CD4-positive, CD25-positive, alpha-beta regulatory T cell (primary cell): ENCODE data around the gene RGS12. TPM values are rescaled to one million over a fixed set of nuclear protein-coding genes. Genes with fewer than 3 reads are reported as not detected.

ENCODE experiments used
- ATAC-seq, 2 donors: fragments of 150-1000 bp; cut with Tn5 transposase; one replicate each; pipeline ENCODE4 v1.10.0; 2021; ENCODE audit warnings: low read depth in 2 of 2, moderate number of reproducible peaks in 2 of 2, moderate library complexity in 1 of 2
- DNase-seq, 3 donors: peaks; one replicate each; pipeline versions ENCODE4 v3.0.0 to v3.0.0-alpha.2; 2012 to 2022; ENCODE audit warnings: mixed read lengths in 1 of 3
- H3K27ac ChIP-seq: one replicate; pipeline ENCODE4 v1.7.0; 2013; ENCODE audit warnings: mild to moderate bottlenecking, low read length; ENCODE audit not compliant: insufficient read depth, poor library complexity, severe bottlenecking
- H3K27me3 ChIP-seq: one replicate; pipeline ENCODE4 v1.7.0; 2013; ENCODE audit warnings: low read length; ENCODE audit not compliant: control insufficient read depth, insufficient read depth
- H3K36me3 ChIP-seq: one replicate; pipeline ENCODE4 v1.7.0; 2013; ENCODE audit warnings: mild to moderate bottlenecking, low read length, moderate library complexity; ENCODE audit not compliant: control insufficient read depth, insufficient read depth
- H3K4me1 ChIP-seq: 2 replicates; pipeline ENCODE4 v1.7.0; 2013; ENCODE audit warnings: mild to moderate bottlenecking, low read length; ENCODE audit not compliant: insufficient read depth, control insufficient read depth, poor library complexity, severe bottlenecking
- H3K4me3 ChIP-seq: one replicate; pipeline ENCODE4 v1.7.0; 2013; ENCODE audit warnings: low read depth, mild to moderate bottlenecking, low read length, moderate library complexity
- H3K9me3 ChIP-seq, 2 experiments: 1 replicate in 1 of 2; 2 replicates in 1 of 2; pipeline ENCODE4 v1.7.0; 2013; ENCODE audit warnings: low read length in 2 of 2, mild to moderate bottlenecking in 1 of 2, moderate library complexity in 1 of 2; ENCODE audit not compliant: control insufficient read depth in 2 of 2
- H3K27ac Mint-ChIP-seq, 3 donors: one replicate each; pipeline ENCODE4 v1.8.0; 2020 to 2022; ENCODE audit warnings: mild to moderate bottlenecking in 3 of 3, mixed read lengths in 3 of 3, moderate library complexity in 2 of 3
- H3K27me3 Mint-ChIP-seq: one replicate; pipeline ENCODE4 v1.8.0; 2022; ENCODE audit warnings: mild to moderate bottlenecking, mixed read lengths
- H3K36me3 Mint-ChIP-seq: one replicate; pipeline ENCODE4 v1.8.0; 2020; ENCODE audit warnings: mixed read lengths
- H3K4me1 Mint-ChIP-seq, 4 donors: one replicate each; pipeline ENCODE4 v1.8.0; 2020 to 2022; ENCODE audit warnings: mixed read lengths in 4 of 4, mild to moderate bottlenecking in 1 of 4
- H3K4me3 Mint-ChIP-seq, 4 donors: one replicate each; pipeline ENCODE4 v1.8.0; 2020 to 2022; ENCODE audit warnings: mild to moderate bottlenecking in 4 of 4, mixed read lengths in 4 of 4, moderate library complexity in 3 of 4
- H3K9me3 Mint-ChIP-seq, 7 donors: one replicate each; pipeline ENCODE4 v1.8.0; 2020 to 2022; ENCODE audit warnings: mixed read lengths in 7 of 7, mild to moderate bottlenecking in 3 of 7, moderate library complexity in 2 of 7
- polyA plus RNA-seq, 4 donors: library from polyadenylated mRNA; unstranded; fragments of 300-500 nt; fragmentation: Illumina TruSeq; gene quantifications; one replicate each; pipeline ENCODE4 v1.2.3, GENCODE V29; 2021
- total RNA-seq: library from RNA; stranded (reverse); gene quantifications from one replicate; pipeline ENCODE4 v1.2.3, GENCODE V29; 2022

Gene RGS12
- total and polyA plus RNA-seq, 5 donors from 2014 or later = 3.7 to 27.6 (median 6.6) TPM

DNA sequence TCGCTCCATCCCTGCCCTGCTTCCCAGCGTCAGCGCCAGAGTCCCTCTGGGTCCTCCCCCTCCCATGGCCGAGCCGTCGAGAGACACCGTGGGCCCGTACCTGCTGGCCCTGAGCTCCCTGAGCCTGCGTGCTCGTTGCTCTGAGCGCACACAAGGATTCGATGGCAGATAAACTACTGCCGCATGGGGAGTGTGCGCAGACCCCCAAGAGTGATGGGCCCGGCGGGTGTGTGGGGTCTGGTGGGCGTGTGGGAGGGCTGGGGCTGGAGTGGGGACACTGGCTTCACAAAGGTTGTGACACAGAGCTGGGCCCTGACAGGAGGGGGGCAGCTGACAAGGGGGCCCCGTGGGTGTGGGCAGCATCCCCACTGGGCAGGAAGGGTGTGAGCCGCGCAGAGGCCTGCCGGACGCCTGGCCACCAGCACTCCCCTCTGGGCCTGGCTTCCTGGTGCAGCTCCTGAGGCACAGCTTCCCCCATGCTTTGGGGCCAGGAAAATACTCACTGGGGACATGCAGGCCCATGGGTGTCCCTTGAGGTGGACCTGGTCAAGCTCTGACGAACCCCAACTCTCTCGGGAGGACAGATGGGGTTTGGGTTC, 4.8 kb upstream of the RGS12 start:
- no peak for DNase-seq
- ATAC-seq = no peak
- H3K27me3 Mint-ChIP-seq = peaks cover 31% of the 10 kb centered on the region

GRCh38 chr4:3288571-3289094, 4.2 kb upstream of the RGS12 start:
- Histone ChIP-seq H3K9me3 (no peaks in the 10 kb centered on the region), H3K36me3 (no peaks in the 10 kb centered on the region), H3K4me3 (no peak overlapping the region), H3K27ac (no peak overlapping the region), H3K4me1 (peaks cover 13% of the 10 kb centered on the region), H3K27me3 (peaks cover 2% of the 10 kb centered on the region)
- H3K9me3 Mint-ChIP-seq = no peaks in the 10 kb centered on the region
- H3K4me1 Mint-ChIP-seq = peaks cover 0 to 13% (median 8%) of the 10 kb centered on the region in 4 donors
- peak overlapping the region in 1 of 4 donors; percentile 18 for H3K4me3 Mint-ChIP-seq
- H3K36me3 Mint-ChIP-seq = no peaks in the 10 kb centered on the region
- DNase-seq (no peak), ATAC-seq (no peak)
- H3K27me3 Mint-ChIP-seq = peaks cover 26% of the 10 kb centered on the region
- no peak overlapping the region for H3K27ac Mint-ChIP-seq

More for the DNA sequence above, 4.8 kb upstream of the RGS12 start:
- H3K27me3 ChIP-seq = peaks cover 2% of the 10 kb centered on the region
- H3K27ac Mint-ChIP-seq = no peak overlapping the region
- H3K27ac ChIP-seq = no peak overlapping the region
- no peaks in the 10 kb centered on the region for H3K9me3 ChIP-seq
- no peak overlapping the region for H3K4me3 ChIP-seq
- peak overlapping the region in 1 of 4 donors; percentile 32 for H3K4me3 Mint-ChIP-seq
- H3K36me3 ChIP-seq = no peaks in the 10 kb centered on the region
- no peaks in the 10 kb centered on the region for H3K9me3 Mint-ChIP-seq
- peaks cover 10% of the 10 kb centered on the region for H3K4me1 ChIP-seq
- peaks cover 0 to 10% (median 5%) of the 10 kb centered on the region in 4 donors for H3K4me1 Mint-ChIP-seq
- H3K36me3 Mint-ChIP-seq = no peaks in the 10 kb centered on the region

- peaks cover 27% of the 10 kb centered on the region for H3K4me1 ChIP-seq
- peaks cover 2% of the 10 kb centered on the region for H3K27me3 ChIP-seq
- peaks cover 0 to 1% (median 0%) of the 10 kb centered on the region in 7 donors for H3K9me3 Mint-ChIP-seq
- no peak overlapping the region for H3K27ac Mint-ChIP-seq
- ATAC-seq = no peak
- H3K36me3 ChIP-seq = no peaks in the 10 kb centered on the region
- peak overlapping the region in 3 of 4 donors; percentile 10 to 76 (median 52) for H3K4me3 Mint-ChIP-seq
- H3K27ac ChIP-seq = no peak overlapping the region
- no peaks in the 10 kb centered on the region for H3K9me3 ChIP-seq
- DNase-seq = no peak
- H3K4me3 ChIP-seq = no peak overlapping the region
- H3K27me3 Mint-ChIP-seq = peaks cover 24% of the 10 kb centered on the region
- H3K4me1 Mint-ChIP-seq = peaks cover 0 to 28% (median 20%) of the 10 kb centered on the region in 4 donors
- no peaks in the 10 kb centered on the region for H3K36me3 Mint-ChIP-seq
These were observed 2.3 kb upstream of the RGS12 start for GRCh38 chr4:3290476-3290875.

DNA sequence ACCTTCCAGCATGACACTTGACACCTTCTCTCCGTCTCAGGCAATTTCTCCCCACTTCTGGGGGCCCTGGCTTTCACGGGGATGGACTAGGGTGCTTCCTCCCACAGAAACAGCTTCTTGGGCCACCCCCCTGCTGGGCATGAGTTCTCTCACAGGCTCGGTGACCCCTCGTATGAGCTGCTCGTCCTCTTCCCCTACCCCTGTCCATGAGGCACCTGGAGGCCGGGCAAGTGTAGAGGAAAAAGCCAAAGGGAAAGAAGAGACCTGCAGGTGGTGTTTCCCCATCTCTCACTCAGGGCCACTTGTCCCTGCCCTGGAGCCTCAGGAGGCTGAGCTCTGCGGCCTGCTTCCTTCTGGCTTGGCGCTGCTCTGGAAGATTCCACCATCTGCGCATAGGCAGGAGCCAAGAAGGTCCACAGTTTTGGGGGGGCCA, 1.9 kb upstream of the RGS12 start:
- ATAC-seq = no peak
- Mint-ChIP-seq H3K4me3 (peak overlapping the region in 2 of 4 donors; percentile 52 to 76), H3K4me1 (peaks cover 0 to 31% (median 20%) of the 10 kb centered on the region in 4 donors), H3K9me3 (peaks cover 0 to 1% (median 0%) of the 10 kb centered on the region in 7 donors), H3K27ac (no peak overlapping the region), H3K36me3 (no peaks in the 10 kb centered on the region), H3K27me3 (peaks cover 23% of the 10 kb centered on the region)
- peaks cover 27% of the 10 kb centered on the region for H3K4me1 ChIP-seq
- no peaks in the 10 kb centered on the region for H3K36me3 ChIP-seq
- no peak overlapping the region for H3K4me3 ChIP-seq
- peaks cover 2% of the 10 kb centered on the region for H3K27me3 ChIP-seq
- DNase-seq = no peak
- H3K27ac ChIP-seq = no peak overlapping the region
- H3K9me3 ChIP-seq = no peaks in the 10 kb centered on the region

GRCh38 chr4:3291411-3291968, 1.3 kb upstream of the RGS12 start:
- ATAC-seq (no peak), DNase-seq (no peak)
- Mint-ChIP-seq H3K36me3 (no peaks in the 10 kb centered on the region), H3K9me3 (peaks cover 0 to 1% (median 0%) of the 10 kb centered on the region in 7 donors), H3K27me3 (peaks cover 19% of the 10 kb centered on the region), H3K4me1 (peaks cover 0 to 33% (median 20%) of the 10 kb centered on the region in 4 donors), H3K4me3 (peak overlapping the region; percentile 82 to 96 (median 91)), H3K27ac (peak overlapping the region; percentile 32 to 93 (median 61))
- peaks cover 27% of the 10 kb centered on the region for H3K4me1 ChIP-seq
- H3K27me3 ChIP-seq = peaks cover 2% of the 10 kb centered on the region
- H3K4me3 ChIP-seq = no peak overlapping the region
- no peak overlapping the region for H3K27ac ChIP-seq
- no peaks in the 10 kb centered on the region for H3K9me3 ChIP-seq
- no peaks in the 10 kb centered on the region for H3K36me3 ChIP-seq

DNA sequence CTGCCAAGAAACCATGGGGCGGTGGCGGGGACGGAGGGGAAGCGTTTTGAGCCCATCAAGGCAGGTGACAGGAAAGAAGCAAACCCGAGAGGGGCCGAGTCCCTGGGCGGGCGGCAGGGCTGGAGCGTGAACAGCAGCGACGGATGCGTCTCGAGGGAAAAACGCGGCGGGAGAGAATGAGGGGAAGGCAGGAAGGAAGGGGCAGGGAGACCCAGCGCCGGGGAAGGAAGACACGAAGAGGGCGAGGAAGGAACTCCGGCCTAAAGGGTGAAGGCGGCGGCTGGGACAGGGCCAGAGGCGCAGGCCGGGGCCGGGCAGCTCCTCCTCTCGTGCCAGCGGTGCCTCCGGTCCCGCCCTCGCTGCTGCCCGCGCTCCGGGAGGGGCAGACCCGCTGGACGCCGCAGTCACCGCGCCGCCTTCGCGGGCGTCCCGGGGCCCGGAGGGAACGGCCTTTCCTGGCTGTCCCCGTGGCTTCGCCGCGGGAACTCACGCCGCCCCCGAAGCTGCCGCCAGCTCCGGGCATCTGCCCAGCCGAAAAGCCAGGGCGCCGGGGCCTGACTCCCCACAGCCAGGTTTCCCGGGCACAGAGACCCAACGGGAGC, 751 bp upstream of the RGS12 start:
- Histone ChIP-seq H3K27me3 (peaks cover 2% of the 10 kb centered on the region), H3K36me3 (no peaks in the 10 kb centered on the region), H3K4me3 (peak overlapping the region; percentile 13), H3K4me1 (peaks cover 27% of the 10 kb centered on the region), H3K27ac (peak overlapping the region; percentile 51), H3K9me3 (no peaks in the 10 kb centered on the region)
- DNase-seq (peak in 2 of 3 donors; percentile 17 to 26), ATAC-seq (no peak)
- no peaks in the 10 kb centered on the region for H3K36me3 Mint-ChIP-seq
- H3K27me3 Mint-ChIP-seq = peaks cover 15% of the 10 kb centered on the region
- peak overlapping the region in 2 of 3 donors; percentile 61 to 93 for H3K27ac Mint-ChIP-seq
- H3K4me3 Mint-ChIP-seq = peak overlapping the region; percentile 82 to 96 (median 91)
- peaks cover 0 to 39% (median 20%) of the 10 kb centered on the region in 4 donors for H3K4me1 Mint-ChIP-seq
- H3K9me3 Mint-ChIP-seq = peaks cover 0 to 1% (median 0%) of the 10 kb centered on the region in 7 donors

GRCh38 chr4:3293401-3294391, 875 bp downstream of the RGS12 start:
- H3K9me3 ChIP-seq = no peaks in the 10 kb centered on the region
- Mint-ChIP-seq H3K4me1 (peaks cover 0 to 50% (median 28%) of the 10 kb centered on the region in 4 donors), H3K27me3 (peaks cover 10% of the 10 kb centered on the region), H3K36me3 (peaks cover 6% of the 10 kb centered on the region), H3K4me3 (peak overlapping the region; percentile 84 to 97 (median 93)), H3K27ac (peak overlapping the region; percentile 23 to 93 (median 69)), H3K9me3 (peaks cover 0 to 1% (median 0%) of the 10 kb centered on the region in 7 donors)
- H3K4me3 ChIP-seq = peak overlapping the region; percentile 7
- H3K27ac ChIP-seq = peak overlapping the region; percentile 55
- DNase-seq = no peak
- H3K27me3 ChIP-seq = no peaks in the 10 kb centered on the region
- ATAC-seq = peak in 1 of 2 donors; percentile 5
- no peaks in the 10 kb centered on the region for H3K36me3 ChIP-seq
- peaks cover 27% of the 10 kb centered on the region for H3K4me1 ChIP-seq
